Nephron progenitor cell (in vitro differentiated cells): Measurements from ENCODE around the gene HSDL1.

Experiments used
- DNase-seq: peaks from one replicate; pipeline ENCODE4 v3.0.0; 2021
- H3K27ac Mint-ChIP-seq: 2 replicates; pipeline ENCODE4 v1.8.0; 2021; ENCODE audit warnings: mild to moderate bottlenecking, moderate library complexity, mixed read lengths
- H3K27me3 Mint-ChIP-seq: 2 replicates; pipeline ENCODE4 v1.8.0; 2021; ENCODE audit warnings: mild to moderate bottlenecking, low read depth, mixed read lengths; ENCODE audit not compliant: poor library complexity
- H3K36me3 Mint-ChIP-seq: 2 replicates; pipeline ENCODE4 v1.8.0; 2021; ENCODE audit warnings: low read depth, mixed read lengths
- H3K4me1 Mint-ChIP-seq: 2 replicates; pipeline ENCODE4 v1.8.0; 2021; ENCODE audit warnings: mixed read lengths
- H3K4me3 Mint-ChIP-seq: 2 replicates; pipeline ENCODE4 v1.8.0; 2021; ENCODE audit warnings: mild to moderate bottlenecking, moderate library complexity, mixed read lengths
- H3K9me3 Mint-ChIP-seq: 2 replicates; pipeline ENCODE4 v1.8.0; 2021; ENCODE audit warnings: mild to moderate bottlenecking, moderate library complexity, mixed read lengths
- TF ChIP-seq, protein P1 (sequence below): fragments of 200-600 bp; sonication (generic); IDR thresholded peaks from 2 replicates; pipeline ENCODE4 v1.5.0; 2021; ENCODE audit warnings: antibody characterized with exemption

The HSDL1 gene

DNA sequence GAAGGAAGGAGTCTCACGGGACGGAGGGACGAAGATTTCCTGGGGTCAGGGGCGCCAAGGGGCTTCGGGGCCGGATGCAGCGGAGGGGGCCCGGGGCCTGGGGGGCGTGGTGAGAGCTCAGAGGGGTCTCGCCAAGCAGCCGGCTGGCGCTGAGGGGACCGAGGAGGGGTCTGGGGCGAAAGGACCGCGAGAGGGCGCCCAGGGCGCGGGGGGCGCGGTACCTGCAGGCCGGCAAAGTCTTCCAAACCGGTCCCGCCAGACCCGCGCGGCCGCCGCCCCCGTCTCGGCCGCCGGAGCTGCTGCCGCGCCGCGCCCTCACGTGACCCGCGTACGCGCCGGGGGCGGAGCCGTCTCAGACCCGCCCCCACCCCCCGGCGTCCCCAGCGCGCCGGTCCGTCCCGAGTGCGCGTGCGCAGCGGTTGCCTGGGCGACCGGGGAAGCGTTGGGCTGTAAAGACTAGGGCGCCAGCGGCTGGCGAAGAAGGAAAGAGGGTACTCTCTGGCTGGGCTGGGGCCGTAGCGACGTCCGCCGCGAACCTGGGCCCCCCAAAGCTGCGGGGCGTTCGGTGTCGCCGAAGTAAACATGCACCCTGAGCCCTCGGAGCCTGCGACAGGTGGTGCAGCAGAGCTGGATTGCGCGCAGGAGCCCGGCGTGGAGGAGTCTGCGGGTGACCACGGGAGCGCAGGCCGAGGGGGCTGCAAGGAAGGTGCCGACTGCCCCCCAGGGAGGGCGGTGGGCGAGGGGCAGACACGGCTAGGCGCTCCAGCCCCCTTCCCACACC lies at the start of gene HSDL1, which contains the start of gene DNAAF1:
HSDL1 (minus strand) TSS at position 319 of the 781 bp plus-strand sequence. CDS start 13,856 bp downstream, outside the sequence.
DNAAF1 (plus strand) TSS at position 450 of the 781 bp plus-strand sequence; CDS start at position 583, 133 bp downstream.
- H3K27ac Mint-ChIP-seq, result peak within 1 kb of the TSS; percentile 85
- DNase-seq, result peak; percentile 98
- H3K4me3 Mint-ChIP-seq, result peak within 1 kb of the TSS; percentile 99
- H3K36me3 Mint-ChIP-seq, result peaks cover 25% of the 10 kb centered on the region
- H3K9me3 Mint-ChIP-seq, result peaks cover 26% of the 10 kb centered on the region
- peaks cover 33% of the 10 kb centered on the region for H3K4me1 Mint-ChIP-seq
- H3K27me3 Mint-ChIP-seq, result peaks cover 12% of the 10 kb centered on the region
- TF ChIP-seq, protein P1, sequence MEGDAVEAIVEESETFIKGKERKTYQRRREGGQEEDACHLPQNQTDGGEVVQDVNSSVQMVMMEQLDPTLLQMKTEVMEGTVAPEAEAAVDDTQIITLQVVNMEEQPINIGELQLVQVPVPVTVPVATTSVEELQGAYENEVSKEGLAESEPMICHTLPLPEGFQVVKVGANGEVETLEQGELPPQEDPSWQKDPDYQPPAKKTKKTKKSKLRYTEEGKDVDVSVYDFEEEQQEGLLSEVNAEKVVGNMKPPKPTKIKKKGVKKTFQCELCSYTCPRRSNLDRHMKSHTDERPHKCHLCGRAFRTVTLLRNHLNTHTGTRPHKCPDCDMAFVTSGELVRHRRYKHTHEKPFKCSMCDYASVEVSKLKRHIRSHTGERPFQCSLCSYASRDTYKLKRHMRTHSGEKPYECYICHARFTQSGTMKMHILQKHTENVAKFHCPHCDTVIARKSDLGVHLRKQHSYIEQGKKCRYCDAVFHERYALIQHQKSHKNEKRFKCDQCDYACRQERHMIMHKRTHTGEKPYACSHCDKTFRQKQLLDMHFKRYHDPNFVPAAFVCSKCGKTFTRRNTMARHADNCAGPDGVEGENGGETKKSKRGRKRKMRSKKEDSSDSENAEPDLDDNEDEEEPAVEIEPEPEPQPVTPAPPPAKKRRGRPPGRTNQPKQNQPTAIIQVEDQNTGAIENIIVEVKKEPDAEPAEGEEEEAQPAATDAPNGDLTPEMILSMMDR, result no peak

DNA sequence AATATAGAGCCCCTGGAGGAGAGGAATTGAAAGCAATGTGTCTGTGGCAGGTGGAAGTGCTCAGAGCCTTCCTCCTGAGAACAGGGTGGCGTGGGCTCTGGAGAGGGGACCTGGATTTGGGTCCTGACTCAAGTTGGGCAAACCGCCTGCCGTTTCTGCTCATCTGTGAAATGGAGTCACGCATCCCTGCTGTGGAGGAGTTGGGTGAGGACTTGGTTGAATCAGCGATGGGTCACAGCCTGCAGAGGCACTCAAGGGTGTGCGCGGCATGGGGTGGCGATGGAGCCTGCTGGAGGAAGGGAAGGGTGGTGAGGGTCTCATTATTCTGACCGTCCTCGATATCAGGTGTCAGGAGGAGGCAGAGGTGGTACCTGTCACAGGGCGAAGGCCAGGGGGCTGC lies 49.0 kb upstream of the HSDL1 start:
- Mint-ChIP-seq H3K4me1 (peaks cover 18% of the 10 kb centered on the region), H3K36me3 (no peaks in the 10 kb centered on the region), H3K27ac (peak overlapping the region; percentile 77), H3K27me3 (peaks cover 11% of the 10 kb centered on the region), H3K9me3 (no peaks in the 10 kb centered on the region), H3K4me3 (no peak overlapping the region)
- TF ChIP-seq, protein P1, result no peak
- DNase-seq, result no peak

DNA sequence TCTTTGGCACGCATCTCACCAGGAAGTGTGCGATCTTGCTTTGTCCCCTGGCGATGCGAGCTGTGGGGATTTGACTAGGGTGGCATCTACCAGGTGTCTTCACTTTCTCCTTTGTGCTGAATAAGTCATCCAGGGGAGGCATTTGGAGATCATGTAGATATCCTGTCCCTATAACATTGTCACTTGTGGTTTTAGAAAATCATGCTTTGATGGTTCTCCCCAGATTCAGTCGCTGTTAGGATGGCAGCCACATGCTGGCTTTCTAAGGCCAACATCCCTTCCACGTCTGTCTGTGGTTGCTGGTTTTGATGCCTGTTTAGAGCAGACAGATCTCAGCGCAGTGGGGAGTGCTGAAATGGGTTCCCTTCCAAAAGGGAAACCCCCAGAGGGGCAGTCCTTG lies 48.5 kb upstream of the HSDL1 start:
- DNase-seq, result no peak
- Mint-ChIP-seq H3K9me3 (no peaks in the 10 kb centered on the region), H3K27me3 (peaks cover 11% of the 10 kb centered on the region), H3K27ac (no peak overlapping the region), H3K4me3 (no peak overlapping the region), H3K4me1 (peaks cover 15% of the 10 kb centered on the region), H3K36me3 (no peaks in the 10 kb centered on the region)
- TF ChIP-seq, protein P1, result no peak

DNA sequence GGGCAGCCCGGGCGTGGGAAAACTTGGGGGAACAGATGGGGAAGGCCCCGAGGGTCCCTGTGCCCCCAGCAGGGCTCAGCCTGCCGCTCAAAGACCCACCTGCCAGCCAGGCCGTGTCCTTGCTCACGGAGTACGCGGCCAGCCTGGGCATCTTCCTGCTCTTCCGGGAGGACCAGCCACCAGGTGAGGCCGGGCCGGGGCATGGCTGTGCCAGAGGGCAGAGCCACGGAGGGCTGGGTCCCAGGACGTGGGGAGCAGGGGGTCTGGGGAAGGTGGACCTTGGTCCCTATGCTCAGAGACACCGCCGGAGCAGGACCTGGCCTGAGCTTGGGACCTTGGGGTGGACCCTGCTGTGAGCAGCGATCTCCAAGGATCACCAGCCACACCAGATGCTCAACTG lies 46.5 kb upstream of the HSDL1 start:
- Mint-ChIP-seq H3K4me3 (no peak overlapping the region), H3K9me3 (no peaks in the 10 kb centered on the region), H3K4me1 (peaks cover 9% of the 10 kb centered on the region), H3K36me3 (no peaks in the 10 kb centered on the region), H3K27ac (no peak overlapping the region), H3K27me3 (peaks cover 11% of the 10 kb centered on the region)
- DNase-seq, result no peak
- TF ChIP-seq, protein P1, result no peak

DNA sequence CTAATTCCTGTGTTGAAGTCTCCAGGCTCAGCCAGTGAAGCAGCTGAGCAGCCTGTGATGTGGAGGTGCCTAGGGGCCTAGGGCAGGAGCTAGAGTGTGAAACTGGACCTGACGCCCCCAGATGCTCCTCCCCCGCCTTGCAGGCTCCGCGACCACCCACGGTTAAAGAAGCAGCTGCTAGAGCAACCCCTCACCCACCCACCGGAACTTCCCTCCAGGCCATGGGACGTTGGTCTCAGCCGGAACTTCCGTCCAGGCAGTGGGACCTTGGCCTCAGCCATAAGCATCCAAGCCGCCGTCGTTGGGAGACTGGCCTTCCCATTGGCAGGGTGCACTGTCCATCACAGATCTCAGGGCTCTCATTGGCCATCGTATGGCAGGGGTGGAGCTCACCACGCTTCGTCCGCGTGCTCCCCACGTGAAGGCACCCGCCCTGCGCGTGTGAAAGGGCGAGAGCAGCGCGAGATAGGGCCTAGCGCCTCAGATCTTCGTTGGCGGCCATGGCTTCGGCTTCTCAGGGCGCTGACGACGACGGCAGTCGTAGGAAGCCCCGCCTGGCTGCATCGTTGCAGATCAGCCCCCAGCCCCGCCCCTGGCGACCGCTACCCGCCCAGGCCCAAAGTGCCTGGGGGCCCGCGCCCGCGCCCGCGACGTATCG lies 45.9 kb upstream of the HSDL1 start, which contains the start of gene ADAD2:
ADAD2 (plus strand) TSS at position 427 of the 658 bp plus-strand sequence; CDS start at position 501, 74 bp downstream.
- Mint-ChIP-seq H3K9me3 (no peaks in the 10 kb centered on the region), H3K27ac (no peak within 1 kb of the TSS), H3K4me3 (no peak within 1 kb of the TSS), H3K27me3 (peaks cover 11% of the 10 kb centered on the region), H3K36me3 (no peaks in the 10 kb centered on the region), H3K4me1 (peaks cover 14% of the 10 kb centered on the region)
- TF ChIP-seq, protein P1, result no peak
- no peak for DNase-seq
